Left colon (tissue), 2 donors: Measurements from ENCODE around the gene PLXNA4. TPM values are rescaled to one million over a fixed set of nuclear protein-coding genes. Genes with fewer than 3 reads are reported as not detected.

ENCODE experiments used
- ATAC-seq: fragments of 200-7000 bp; cut with Tn5 transposase; one replicate; pipeline ENCODE4 v1.9.1; 2020; ENCODE audit warnings: mild to moderate bottlenecking, moderate library complexity
- DNase-seq, 2 donors: peaks; one replicate each; pipeline ENCODE4 v3.0.0-alpha.2; 2020
- intact Hi-C, 2 donors: fragments of 100-400 bp; cut with DNase I in 1 of 2; cut with micrococcal nuclease in 1 of 2; formaldehyde crosslinking; loops; one replicate each; pipeline versions ENCODE4 v1.11.2 to v1.14.0; 2022; cut with DNase I, micrococcal nuclease
- total RNA-seq, 2 donors: library from RNA; stranded (reverse); fragmentation: NEBNext Ultra II Directional; extraction: Animal tissue kit (Norgen Biotek cat#: 25700); gene quantifications; one replicate each; pipeline ENCODE4 v1.2.1, GENCODE V29; 2021
- donor health status: DM: no; HTN: no; CAD: no.
- donor health status: DM: yes; HTN: yes; CAD: no.

Gene PLXNA4
- total RNA-seq, 2 donors from 2014 or later = 1.1 to 1.3 TPM

GRCh38 chr7:132572526-132572925 lies 3.7 kb downstream of the PLXNA4 start:
- ATAC-seq (no peak), DNase-seq (no peak)
- intact Hi-C loops = no loop called here

DNA sequence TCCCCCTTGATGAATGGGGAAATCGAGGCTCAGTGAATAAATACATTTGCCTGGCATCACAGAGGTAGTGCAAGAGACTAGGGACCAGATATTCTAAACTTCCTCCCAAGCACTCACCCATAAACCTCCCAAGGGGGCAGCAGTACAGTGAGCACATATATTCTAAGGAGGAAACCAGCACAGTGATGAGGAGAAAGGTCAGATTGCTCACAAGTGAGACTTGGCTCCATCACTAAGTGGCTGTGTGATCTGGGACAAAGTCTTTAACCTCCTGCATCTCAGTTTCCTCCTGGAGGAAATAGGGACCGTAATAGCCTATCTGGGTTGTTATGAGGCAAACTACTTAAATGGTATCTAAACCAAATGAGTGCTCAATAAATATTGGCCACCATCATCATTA lies 4.3 kb downstream of the PLXNA4 start:
- intact Hi-C loops = no loop called here
- DNase-seq (no peak), ATAC-seq (no peak)

- intact Hi-C loops = no loop called here
- DNase-seq = no peak
- no peak for ATAC-seq
Observed at GRCh38 chr7:132569884-132570614, 6.2 kb downstream of the PLXNA4 start.

GRCh38 chr7:132568962-132569361 lies 7.3 kb downstream of the PLXNA4 start:
- ATAC-seq = no peak
- no peak for DNase-seq
- intact Hi-C loops = no loop called here

GRCh38 chr7:132565885-132566284 lies 10.4 kb downstream of the PLXNA4 start:
- DNase-seq (no peak), ATAC-seq (no peak)
- intact Hi-C loops = no loop called here

DNA sequence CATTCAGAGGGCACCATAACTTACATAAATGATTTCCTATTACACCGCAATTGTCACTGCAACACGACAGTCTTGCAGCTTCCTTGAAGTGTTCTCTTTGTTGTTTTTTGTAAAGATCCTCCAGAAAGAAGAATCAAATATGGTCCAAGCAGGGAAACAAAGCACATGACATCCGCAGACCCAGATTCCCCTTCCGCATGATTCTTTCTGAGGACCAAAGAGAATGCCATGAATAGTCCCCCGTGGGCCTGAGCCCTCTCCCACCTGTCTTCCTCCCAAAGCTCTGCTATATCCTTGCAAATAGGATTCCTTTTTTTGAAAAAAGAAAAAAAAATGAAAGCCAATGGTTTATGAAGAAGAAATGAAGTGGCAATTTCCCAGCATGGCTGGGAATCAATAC lies 10.8 kb downstream of the PLXNA4 start:
- DNase-seq (no peak), ATAC-seq (no peak)
- intact Hi-C loops = no loop called here

DNA sequence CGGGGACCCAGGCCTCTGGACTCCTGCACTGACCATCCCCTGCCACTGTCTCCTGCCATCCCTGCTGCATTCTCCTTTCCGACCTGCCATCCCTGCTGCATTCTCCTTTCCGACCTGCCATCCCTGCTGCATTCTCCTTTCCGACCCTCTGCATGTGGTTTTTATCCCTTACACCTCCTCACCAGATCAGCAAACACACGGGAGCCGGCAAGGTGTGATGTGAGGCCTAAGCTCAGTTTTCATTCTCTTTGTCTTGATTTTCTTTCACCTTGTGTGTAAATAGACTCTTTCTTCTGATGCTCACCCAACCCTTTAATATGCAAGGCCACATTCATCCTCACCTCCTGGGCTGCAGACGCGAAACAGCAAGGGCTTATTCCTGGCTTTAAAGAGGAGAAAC lies 11.4 kb downstream of the PLXNA4 start:
- intact Hi-C loops = no loop called here
- no peak for DNase-seq
- ATAC-seq = no peak

DNA sequence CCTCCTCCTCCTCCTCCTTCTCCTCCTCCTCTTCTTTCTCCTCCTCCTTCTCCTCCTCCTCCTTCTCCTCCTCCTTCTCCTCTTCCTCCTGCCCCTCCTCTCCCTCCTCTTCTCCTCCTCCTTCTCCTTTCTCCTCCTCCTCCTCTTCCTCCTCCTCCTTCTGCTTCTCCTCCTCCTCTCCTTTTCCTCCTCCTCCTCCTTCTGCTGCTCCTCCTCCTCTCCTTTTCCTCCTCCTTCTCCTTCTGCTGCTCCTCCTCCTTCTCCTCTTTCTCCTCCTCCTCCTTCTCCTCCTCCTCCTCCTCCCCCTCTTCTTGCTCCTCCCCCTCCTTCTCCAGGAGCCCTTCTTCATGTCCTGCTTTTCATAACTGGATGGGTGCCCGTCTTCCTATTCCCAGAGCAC lies 12.2 kb downstream of the PLXNA4 start:
- DNase-seq = no peak
- no peak for ATAC-seq
- intact Hi-C loops = no loop called here

GRCh38 chr7:132562690-132563089 lies 13.6 kb downstream of the PLXNA4 start:
- no peak for ATAC-seq
- intact Hi-C loops = no loop called here
- no peak for DNase-seq

DNA sequence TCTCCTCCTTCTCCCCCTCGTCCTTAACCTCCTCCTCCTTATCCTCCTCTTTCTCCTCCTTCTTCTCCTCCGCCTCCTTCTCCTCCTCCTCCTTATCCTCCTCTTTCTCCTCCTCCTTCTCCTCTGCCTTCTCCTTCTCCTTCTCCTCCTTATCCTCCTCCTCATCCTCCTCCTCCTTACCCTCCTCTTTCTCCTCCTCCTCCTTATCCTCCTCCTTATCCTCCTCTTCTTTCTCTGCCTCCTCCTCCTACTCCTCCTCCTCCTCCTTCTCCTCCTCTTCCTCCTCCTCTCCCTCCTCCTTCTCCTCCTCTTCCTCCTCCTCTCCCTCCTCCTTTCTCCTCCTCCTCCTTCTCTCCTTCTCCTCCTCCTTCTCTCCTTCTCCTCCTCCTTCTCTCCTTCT lies 14.5 kb downstream of the PLXNA4 start:
- ATAC-seq (no peak), DNase-seq (no peak)
- intact Hi-C loops = no loop called here

GRCh38 chr7:132560825-132561529 lies 15.3 kb downstream of the PLXNA4 start:
- no peak for DNase-seq
- intact Hi-C loops = no loop called here
- ATAC-seq = no peak

DNA sequence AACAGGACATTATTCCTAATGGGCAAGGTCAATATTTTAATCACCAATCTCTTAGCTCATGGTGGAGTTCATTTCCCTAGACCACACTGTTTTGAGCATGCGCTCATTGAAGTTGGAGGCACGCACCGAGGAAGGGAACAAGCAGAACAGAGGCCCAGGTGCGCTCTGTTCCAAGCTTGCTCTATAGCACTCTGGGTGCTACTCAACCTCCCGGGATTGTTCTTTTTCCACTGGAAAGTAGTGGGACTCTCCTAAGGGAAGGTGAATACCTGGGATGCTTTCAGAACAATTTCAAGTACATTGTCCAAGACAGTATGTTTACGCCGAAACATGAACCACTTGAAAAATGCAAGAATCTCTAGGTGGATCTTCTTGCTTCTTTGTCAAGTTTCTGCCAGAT lies 16.2 kb downstream of the PLXNA4 start:
- ATAC-seq = no peak
- no peak for DNase-seq
- intact Hi-C loops = no loop called here

- ATAC-seq = no peak
- no peak for DNase-seq
- intact Hi-C loops = no loop called here
Observed at GRCh38 chr7:132558815-132559214, 17.5 kb downstream of the PLXNA4 start.

DNA sequence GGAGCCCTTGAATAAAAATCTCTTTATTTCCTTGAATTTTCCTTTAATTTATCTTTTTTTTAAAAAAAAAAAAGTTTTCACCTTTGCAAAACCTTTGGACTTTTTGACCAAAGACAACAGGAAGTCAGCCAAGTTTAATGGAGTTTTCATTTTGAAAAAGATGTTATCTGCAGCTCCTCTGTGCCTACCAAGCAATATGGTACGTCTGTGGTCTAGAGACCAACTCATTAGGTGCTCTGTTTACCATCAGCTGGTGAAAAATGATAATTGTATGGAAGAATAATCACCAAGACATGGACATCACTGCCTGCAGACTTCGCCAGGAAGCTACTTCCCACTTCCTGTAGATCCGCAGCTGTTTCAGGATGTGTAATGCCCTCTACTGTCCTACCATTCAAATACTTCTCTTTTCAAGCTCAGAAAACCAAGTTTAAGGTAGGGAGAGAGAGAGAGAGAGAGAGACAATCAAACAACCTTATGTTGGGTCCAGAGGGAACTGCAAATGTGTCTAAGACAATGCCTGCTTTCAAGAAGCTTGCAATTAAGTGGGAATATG lies 18.7 kb downstream of the PLXNA4 start:
- ATAC-seq = no peak
- DNase-seq = no peak
- intact Hi-C loops = no loop called here

DNA sequence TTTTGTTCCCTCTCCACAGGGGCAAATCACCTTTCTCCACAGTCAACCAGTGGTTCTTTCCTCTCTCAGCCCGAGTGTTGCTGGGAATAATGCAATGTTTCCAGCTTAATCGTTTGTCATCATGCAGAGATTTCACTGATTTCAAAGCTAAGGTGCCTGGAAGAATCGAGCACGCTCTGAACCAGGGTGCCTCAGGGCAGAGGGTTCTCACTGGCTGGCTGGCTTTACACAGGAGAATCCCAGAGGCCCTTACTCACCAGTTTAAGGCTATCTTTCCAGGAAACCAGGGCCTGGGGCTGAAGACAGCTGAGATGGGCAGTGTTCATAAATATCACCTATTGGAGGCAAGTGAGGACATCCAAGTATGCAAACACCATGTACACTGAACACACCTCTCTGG lies 21.8 kb downstream of the PLXNA4 start:
- DNase-seq (no peak), ATAC-seq (no peak)
- intact Hi-C loops = no loop called here

DNA sequence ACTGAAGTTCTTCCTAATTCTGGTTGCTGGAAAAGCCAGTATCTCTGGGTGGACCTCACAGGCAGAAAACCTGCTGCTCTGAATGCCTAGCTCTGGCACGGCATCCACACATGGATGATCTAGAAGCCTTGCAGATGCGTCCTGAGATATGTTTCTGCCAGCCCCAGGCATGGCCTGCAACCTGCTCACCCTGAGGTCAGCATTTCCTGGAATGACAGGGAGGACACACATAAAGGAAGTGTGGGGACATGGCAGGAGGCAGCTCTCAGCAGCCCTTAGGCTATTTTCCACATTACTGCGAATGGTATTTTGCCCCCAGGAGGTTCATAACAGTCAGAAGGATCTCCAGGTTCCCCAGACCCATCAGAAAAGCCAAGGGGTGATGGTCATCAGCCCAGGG lies 23.2 kb downstream of the PLXNA4 start:
- intact Hi-C loops = no loop called here
- DNase-seq (no peak), ATAC-seq (no peak)

DNA sequence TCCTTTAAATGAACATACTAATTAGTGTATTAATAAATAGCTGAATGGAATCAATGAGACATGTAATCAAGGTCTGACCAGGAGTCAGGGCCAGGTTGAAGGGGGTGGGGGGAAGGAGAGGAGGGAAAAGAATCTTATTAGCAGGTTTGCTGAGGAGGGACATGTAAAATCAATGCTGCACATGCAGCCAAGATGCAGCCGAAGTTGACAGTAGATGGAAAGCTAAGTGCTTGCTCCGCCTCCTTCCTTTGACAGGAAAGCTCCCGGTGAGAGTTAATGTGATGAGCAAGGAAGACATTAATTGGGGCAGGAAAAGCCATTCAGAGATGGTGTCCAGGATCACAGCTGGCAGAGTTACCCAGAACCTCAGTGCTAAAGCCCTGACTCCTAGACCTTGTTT lies 24.4 kb downstream of the PLXNA4 start:
- ATAC-seq (no peak), DNase-seq (no peak)
- intact Hi-C loops = no loop called here

DNA sequence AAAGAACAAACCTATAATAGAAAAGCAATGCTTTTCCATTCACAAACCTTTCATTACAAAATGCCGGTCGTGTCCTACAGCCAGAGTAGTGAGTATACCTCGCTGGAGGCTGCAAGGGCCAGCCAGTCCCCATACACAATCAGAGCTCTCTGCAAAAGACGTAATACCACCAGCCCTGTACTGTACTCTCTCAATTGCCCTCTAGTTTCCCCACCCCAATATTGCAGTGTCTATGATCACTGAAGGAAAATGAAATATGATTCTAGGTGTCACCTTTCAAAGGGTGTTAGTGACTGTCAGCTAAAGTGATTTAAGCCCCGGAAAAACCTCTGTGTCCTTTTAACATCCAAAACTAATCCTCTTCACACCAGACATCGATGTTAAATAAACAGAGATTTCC lies 24.8 kb downstream of the PLXNA4 start:
- ATAC-seq (no peak), DNase-seq (no peak)
- intact Hi-C loops = no loop called here

- DNase-seq (no peak), ATAC-seq (no peak)
- intact Hi-C loops = no loop called here
Observed at GRCh38 chr7:132548489-132549078, 27.7 kb downstream of the PLXNA4 start.

GRCh38 chr7:132547821-132548220 lies 28.4 kb downstream of the PLXNA4 start:
- ATAC-seq (no peak), DNase-seq (no peak)
- intact Hi-C loops = no loop called here
